ENCODE results near the gene EPN3. TPM values are rescaled to one million over a fixed set of nuclear protein-coding genes. Genes with fewer than 3 reads are reported as not detected.

The EPN3 gene
- total RNA-seq, 2 experiments from 2014 or later = 0.28 TPM; not detected in 1

DNA sequence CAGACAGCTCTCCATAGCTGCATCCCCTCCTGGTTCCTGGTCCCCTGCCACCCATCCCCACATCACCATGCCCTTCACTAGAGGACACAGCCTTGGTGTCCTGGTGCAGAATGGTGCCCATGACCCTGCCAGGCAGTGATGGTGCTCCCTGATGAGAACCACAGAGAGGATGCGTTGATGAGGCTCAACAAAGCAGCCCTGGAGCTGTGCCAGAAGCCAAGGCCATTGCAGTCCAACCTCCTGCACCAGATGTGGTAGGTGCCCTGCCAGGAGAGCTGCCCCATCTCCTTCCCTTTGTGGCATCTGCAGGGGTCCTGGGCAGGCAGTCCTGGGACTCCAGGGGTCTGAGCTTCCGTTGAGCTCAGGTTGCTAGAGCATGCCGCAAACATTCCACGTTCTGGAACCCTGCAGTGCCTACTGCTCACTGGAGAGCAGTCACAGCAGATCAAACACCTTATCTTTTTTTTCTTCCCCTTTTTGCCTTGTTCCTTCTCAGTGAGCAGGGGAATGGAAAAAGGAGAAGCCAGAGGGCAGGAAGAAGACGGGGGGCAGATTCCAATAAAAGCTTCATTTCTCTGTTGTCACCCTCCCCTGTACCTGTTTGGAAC is 5.3 kb upstream of the EPN3 start:
- ChIA-PET CTCF (ENCODE audit: unreplicated experiment) (no interaction called here), POLR2A (no interaction called here)
- intact Hi-C loops (cut with micrococcal nuclease; ENCODE audit: unreplicated experiment) = no loop called here
- no peak for DNase-seq (ENCODE audit: low spot score)
- Histone ChIP-seq H2AFZ (ENCODE audit: low read length) (no peak overlapping the region), H3K9me2 (ENCODE audit: insufficient read depth, low read length) (no peaks in the 10 kb centered on the region), H3K4me2 (ENCODE audit: low read length) (no peak overlapping the region), H3K36me3 (ENCODE audit: insufficient read depth, low read length) (no peaks in the 10 kb centered on the region), H4K20me1 (ENCODE audit: insufficient read depth, low read length) (no peaks in the 10 kb centered on the region), H3K4me3 (ENCODE audit: low read depth, low read length, poor library complexity, severe bottlenecking) (no peak overlapping the region), H3K27ac (ENCODE audit: low read depth, low read length, poor library complexity, severe bottlenecking) (no peak overlapping the region), H3K79me2 (ENCODE audit: insufficient read depth, low read depth, low read length) (no peaks in the 10 kb centered on the region), H3K4me1 (ENCODE audit: insufficient read depth, low read length, poor library complexity, severe bottlenecking) (no peaks in the 10 kb centered on the region), H3K9me3 (ENCODE audit: low read length) (no peaks in the 10 kb centered on the region)
- no TSS peak for BruUV-seq (replicated peaks)
- no peak for TF ChIP-seq EZH2phosphoT487 (IDR thresholded peaks at IDR 0.05; ENCODE audit: borderline replicate concordance, low read depth, low read length)

- H3K9me2 ChIP-seq (ENCODE audit: insufficient read depth, low read length) = no peaks in the 10 kb centered on the region
- TF ChIP-seq EZH2phosphoT487 (IDR thresholded peaks at IDR 0.05; ENCODE audit: borderline replicate concordance, low read depth, low read length) = no peak
- TF ChIP-seq, protein P1, sequence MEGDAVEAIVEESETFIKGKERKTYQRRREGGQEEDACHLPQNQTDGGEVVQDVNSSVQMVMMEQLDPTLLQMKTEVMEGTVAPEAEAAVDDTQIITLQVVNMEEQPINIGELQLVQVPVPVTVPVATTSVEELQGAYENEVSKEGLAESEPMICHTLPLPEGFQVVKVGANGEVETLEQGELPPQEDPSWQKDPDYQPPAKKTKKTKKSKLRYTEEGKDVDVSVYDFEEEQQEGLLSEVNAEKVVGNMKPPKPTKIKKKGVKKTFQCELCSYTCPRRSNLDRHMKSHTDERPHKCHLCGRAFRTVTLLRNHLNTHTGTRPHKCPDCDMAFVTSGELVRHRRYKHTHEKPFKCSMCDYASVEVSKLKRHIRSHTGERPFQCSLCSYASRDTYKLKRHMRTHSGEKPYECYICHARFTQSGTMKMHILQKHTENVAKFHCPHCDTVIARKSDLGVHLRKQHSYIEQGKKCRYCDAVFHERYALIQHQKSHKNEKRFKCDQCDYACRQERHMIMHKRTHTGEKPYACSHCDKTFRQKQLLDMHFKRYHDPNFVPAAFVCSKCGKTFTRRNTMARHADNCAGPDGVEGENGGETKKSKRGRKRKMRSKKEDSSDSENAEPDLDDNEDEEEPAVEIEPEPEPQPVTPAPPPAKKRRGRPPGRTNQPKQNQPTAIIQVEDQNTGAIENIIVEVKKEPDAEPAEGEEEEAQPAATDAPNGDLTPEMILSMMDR (conservative IDR thresholded peaks at IDR 0.05; ENCODE audit: low read length) = no peak
These were observed 4.5 kb upstream of the EPN3 start for GRCh38 chr17:50527949-50528474.

GRCh38 chr17:50529849-50530248 is 2.7 kb upstream of the EPN3 start:
- H3K36me3 ChIP-seq (ENCODE audit: insufficient read depth, low read length) = no peaks in the 10 kb centered on the region
- intact Hi-C loops (cut with micrococcal nuclease; ENCODE audit: unreplicated experiment) = no loop called here
- no peak for TF ChIP-seq EZH2phosphoT487 (IDR thresholded peaks at IDR 0.05; ENCODE audit: borderline replicate concordance, low read depth, low read length)
- TF ChIP-seq, protein P1 (conservative IDR thresholded peaks at IDR 0.05; ENCODE audit: low read length) = no peak
- CTCF ChIA-PET (ENCODE audit: unreplicated experiment) = no interaction called here
- POLR2A ChIA-PET = no interaction called here
- H3K4me1 ChIP-seq (ENCODE audit: insufficient read depth, low read length, poor library complexity, severe bottlenecking) = no peaks in the 10 kb centered on the region
- no peak overlapping the region for H3K27ac ChIP-seq (ENCODE audit: low read depth, low read length, poor library complexity, severe bottlenecking)
- no peaks in the 10 kb centered on the region for H3K9me3 ChIP-seq (ENCODE audit: low read length)
- no peaks in the 10 kb centered on the region for H4K20me1 ChIP-seq (ENCODE audit: insufficient read depth, low read length)
- H3K79me2 ChIP-seq (ENCODE audit: insufficient read depth, low read depth, low read length) = no peaks in the 10 kb centered on the region
- no peaks in the 10 kb centered on the region for H3K9me2 ChIP-seq (ENCODE audit: insufficient read depth, low read length)
- no TSS peak for BruUV-seq (replicated peaks)
- no peak overlapping the region for H3K4me2 ChIP-seq (ENCODE audit: low read length)
- no peak for DNase-seq (ENCODE audit: low spot score)
- H2AFZ ChIP-seq (ENCODE audit: low read length) = no peak overlapping the region
- H3K4me3 ChIP-seq (ENCODE audit: low read depth, low read length, poor library complexity, severe bottlenecking) = no peak overlapping the region

More at GRCh38 chr17:50527949-50528474, 4.5 kb upstream of the EPN3 start:
- POLR2A ChIA-PET = no interaction called here
- Histone ChIP-seq H3K79me2 (ENCODE audit: insufficient read depth, low read depth, low read length) (no peaks in the 10 kb centered on the region), H3K4me3 (ENCODE audit: low read depth, low read length, poor library complexity, severe bottlenecking) (no peak overlapping the region), H3K4me1 (ENCODE audit: insufficient read depth, low read length, poor library complexity, severe bottlenecking) (no peaks in the 10 kb centered on the region), H3K4me2 (ENCODE audit: low read length) (no peak overlapping the region), H3K9me3 (ENCODE audit: low read length) (no peaks in the 10 kb centered on the region), H2AFZ (ENCODE audit: low read length) (no peak overlapping the region), H4K20me1 (ENCODE audit: insufficient read depth, low read length) (no peaks in the 10 kb centered on the region), H3K36me3 (ENCODE audit: insufficient read depth, low read length) (no peaks in the 10 kb centered on the region), H3K27ac (ENCODE audit: low read depth, low read length, poor library complexity, severe bottlenecking) (no peak overlapping the region)
- no peak for DNase-seq (ENCODE audit: low spot score)
- CTCF ChIA-PET (ENCODE audit: unreplicated experiment) = no interaction called here
- intact Hi-C loops (cut with micrococcal nuclease; ENCODE audit: unreplicated experiment) = no loop called here
- BruUV-seq (replicated peaks) = no TSS peak

All from OCI-LY7 (cell line).